AML-193 (cell line): ENCODE results near the gene TPX2.

Experiments
- DNase-seq, 2 experiments: peaks; one replicate each; lab custom pipeline; 2025; lab: John Stamatoyannopoulos, UW

TPX2 gene

DNA sequence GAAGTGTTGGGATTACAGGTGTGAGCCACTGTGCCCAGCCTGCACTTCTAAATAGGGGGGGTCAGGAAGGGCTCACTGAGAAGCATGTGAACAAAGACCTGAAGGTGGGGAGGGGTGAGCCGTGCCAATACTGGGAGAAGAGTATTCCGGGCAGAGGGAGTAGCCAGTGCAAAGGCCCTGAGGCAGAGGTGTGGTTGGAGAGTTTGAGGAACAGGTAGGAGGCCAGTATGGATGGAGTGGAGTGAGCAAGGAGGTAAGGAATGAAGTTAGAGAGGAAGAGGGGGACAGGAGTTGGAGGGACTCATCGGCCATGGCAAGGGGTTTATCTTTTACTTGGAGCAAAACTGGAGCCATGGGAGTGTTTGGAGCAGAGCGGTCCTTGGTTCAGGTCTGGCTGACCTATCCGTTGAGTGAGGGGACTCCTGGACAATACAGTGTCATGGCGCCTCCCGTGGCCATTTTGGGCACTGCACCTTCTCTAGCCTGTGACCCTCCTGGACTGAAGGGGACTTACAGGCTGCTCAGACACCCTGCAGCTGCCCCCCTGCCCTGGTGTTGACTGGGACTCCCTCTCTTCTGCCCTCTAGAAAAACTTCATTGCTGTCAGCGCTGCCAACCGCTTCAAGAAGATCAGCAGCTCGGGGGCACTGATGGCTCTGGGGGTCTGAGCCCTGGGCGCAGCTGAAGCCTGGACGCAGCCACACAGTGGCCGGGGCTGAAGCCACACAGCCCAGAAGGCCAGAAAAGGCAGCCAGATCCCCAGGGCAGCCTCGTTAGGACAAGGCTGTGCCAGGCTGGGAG lies 94.2 kb downstream of the TPX2 start:
- DNase-seq: peak; percentile 9 to 31

DNA sequence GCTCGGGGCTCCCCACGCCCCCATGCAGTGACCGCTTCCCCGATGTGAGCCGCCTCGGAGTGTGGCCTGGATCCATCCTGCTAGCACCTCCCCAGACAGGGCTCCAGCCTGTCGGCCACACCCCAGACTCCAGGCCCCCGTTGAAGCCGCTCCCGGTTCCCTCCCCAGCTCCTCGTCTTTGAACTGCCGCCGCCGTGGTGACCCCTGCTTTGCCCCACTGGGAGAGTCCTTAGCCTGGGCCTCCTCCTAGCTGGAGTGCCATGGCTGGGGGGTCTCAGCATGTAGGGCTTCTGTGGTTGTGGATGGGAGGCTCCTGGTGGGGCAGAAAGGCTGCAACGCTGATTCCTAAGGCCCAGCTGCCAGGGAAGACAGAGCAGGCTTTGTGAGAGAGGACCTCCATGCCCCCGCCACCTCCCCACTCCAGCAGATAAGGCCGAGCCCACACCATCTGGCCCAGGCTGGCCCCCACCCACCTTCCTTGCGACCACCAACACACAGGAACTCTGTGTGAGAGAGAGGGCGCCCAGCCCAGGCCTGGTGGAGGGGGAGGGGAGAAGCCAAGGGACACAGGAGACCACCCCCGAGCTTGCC lies 94.9 kb downstream of the TPX2 start:
- DNase-seq: no peak

DNA sequence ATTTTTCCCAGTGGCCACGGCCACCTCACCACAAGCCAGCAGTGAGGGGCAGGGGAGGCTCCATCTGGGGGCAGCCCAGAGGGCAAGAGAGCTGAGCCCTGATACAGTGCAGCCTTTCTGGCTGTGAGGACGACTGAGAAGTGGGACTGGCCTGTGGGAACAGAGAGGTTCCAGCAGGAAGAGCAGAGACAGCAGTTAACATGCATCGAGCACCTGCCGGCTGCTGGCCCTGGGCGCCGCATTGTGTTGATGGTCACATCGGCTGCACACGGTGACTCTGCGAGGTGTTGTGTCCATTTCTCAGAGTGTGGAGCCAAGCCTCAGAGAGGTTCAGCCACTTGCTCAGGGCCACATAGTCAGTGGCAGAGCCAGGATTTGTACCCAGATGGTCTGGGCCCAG lies 96.5 kb downstream of the TPX2 start:
- no peak for DNase-seq

DNA sequence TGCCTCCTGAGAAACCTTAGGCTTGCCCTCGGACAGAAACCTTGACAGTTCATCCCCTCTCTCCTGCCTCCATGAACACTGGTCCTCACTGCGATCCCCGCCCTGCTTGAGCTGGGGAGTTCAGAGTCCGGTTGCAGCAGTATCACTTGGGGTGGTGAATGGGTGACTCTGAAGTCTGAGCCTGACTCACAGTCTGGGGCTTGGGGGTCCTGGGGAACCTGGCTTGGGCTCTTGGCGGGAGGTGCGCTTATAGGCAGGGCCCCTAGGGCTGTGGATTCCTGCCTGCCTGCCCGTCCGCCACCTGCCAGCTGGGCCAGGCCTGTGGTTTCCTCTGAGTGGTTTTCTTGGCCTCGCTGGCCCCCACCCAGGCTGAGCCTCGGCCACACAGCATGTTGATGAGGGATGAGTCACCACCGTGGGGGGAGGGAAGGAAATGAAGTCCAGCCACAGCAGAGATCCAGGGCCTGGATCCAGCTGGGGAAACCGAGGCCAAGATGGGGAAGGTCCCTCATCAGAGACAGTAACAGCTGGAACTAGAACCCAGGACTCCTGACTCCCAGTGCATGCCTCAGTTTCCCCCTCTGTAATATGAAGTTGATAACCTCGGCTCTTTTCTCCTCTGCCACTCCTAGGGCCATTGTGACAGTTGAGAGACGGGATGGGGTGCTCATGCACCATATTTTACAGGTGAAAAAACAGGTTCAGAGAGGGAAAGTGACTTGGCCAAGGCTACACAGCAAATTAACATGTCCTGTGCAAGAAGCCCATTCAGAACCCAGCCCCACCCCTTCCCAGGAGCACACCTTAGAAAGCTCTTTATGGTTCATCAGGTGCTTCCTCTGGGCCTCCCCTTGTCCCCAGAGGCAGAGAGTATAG lies 97.1 kb downstream of the TPX2 start:
- DNase-seq: peak; percentile 76 to 79

GRCh38 chr20:31836853-31837608 lies 97.9 kb downstream of the TPX2 start:
- no peak for DNase-seq

- DNase-seq: no peak
Measured at GRCh38 chr20:31837896-31838397, 98.9 kb downstream of the TPX2 start.

DNA sequence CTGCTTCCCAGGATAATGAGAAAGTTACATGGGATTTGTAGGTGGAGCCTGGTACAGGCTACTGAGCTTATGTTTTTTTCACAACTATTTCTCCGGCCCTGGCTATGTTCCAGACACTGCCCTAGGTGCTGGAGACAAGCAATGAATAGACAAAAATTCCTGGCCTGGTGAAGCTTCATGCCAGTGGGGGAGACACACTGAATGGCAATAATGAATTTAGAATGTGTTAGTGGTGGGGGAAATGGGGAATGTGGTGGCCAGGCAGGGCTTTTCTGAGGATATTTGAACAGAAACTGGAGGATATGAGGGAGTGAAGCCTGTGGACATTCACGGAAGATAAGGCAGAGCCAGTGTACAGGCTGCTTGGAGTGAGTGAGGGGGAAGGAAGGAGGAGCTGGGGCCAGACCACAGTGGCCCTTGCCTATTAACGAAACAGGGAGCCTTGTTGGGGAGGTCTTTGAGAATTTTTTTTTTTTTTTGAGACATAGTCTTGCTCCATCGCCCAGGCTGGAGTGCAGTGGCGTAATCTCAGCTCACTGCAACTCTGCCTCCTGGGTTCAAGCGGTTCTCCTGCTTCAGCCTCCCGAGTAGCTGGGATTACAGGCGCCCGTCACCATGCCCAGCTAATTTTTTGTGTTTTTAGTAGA lies 99.7 kb downstream of the TPX2 start:
- no peak for DNase-seq

DNA sequence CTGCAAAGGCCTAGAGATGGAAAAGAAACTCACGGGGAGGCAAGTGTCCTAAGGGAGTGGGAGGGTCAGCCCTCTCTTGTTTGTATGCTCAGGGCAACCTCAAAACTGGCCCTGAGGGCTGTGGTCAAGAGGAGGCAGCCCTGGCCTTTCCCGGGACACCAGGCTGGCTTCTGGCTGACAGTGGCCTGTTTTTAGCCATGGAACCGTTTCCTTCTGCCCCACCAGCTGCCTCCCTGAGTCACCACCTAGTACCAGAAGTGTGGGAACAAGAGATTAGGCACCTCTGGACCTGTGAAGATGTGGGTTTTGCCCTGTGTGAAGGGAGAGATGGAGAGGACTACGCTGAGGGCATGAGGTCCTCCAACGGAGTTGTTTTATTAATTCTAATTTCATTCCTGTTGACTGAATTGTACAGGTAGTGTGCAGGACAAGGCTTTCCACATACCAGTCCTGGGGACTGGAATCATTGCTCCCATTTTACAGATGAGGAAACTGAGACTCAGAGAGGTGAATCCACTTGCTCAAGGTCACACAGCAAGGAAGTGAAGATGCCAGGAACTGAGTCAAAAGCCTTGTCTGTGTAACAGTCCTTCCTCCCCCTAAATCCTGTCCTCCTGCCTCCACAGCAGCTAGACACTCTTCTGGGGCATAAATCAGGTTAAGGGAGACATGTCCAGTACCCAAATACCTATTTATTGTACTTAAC lies 100.8 kb downstream of the TPX2 start:
- no peak for DNase-seq

DNA sequence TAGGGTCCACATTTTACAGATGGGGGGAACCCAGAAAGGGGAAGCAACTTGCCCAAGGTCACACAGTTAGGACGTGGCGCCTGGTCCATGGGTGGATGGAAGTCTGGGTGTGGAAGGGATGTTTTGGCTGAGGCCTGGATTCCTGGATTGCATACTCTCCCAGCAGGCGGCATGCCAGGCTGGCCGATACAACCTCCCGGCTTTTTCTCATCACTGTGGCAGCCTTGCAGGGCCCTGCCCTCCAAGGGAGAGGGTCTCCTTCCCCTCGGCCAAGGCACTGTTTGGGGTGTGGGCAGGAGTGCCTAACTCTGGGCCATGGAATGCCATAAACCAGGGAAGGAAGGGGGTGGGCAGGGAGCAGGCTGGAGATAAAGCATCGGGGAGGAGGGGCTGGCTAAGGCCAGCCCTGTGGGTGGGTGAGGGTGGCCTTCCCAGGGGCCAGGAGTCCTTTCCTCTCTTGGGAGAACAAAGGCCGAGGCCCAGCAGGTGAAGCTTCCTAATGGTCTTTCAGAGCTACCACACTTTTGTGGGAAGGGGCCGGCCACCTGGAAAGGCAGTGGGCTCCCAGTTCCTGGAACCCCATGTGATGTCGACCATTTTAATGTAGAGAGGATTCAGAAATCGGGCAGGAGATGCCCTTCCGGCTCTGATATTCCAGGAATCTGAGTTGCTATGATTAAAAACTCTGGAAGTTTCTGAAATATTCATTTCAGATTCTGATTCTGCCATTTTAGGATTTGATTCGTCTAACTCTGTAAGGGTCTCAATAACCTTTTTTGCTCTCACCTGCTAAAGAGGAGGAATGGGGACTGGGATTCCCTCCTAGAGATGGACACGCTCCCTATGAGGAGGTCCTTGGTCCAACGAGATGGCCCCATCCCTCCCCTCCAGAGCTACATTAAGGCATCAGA lies 102.1 kb downstream of the TPX2 start:
- DNase-seq: no peak

DNA sequence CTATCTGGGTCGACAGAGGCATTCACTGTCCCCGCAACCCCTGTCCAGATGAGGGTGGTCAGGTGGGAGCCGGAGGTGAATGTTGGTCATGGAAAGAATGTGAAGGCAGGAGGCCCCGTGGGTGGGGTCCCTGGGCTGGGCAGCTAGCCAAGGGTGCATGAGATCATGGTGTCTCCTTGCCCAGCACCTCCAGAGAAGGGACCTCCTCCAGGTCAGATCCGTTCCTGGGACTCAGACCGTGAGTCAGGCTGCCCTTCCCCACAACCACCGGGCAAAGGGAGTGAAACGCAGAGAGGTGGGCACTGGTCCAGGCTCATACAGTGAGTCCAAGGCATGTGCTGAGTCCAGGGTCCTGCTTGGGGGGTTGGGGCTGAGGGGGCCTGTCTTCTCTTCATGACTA lies 102.8 kb downstream of the TPX2 start:
- DNase-seq: no peak

GRCh38 chr20:31842471-31843157 lies 103.5 kb downstream of the TPX2 start:
- DNase-seq: no peak

GRCh38 chr20:31843288-31843687 lies 104.2 kb downstream of the TPX2 start:
- no peak for DNase-seq

DNA sequence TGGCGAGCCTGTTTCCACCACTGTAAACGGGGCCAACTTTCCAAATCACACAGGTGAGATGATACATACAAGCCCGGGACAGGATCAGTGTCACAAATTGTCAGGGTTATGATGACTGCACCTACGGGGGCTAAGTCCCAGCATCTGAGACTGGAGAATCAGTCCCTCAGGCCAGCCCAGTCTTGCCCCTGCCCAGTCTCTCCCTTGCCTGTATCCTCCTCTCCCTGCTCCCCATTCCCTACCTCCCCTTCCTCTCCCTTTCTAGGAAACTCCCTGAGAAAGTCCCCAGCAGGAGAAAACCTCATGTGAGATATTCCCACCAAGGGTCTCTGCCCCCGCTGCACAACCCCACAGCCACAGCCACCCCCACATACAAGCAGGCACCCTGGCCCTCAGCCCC lies 104.8 kb downstream of the TPX2 start:
- DNase-seq: no peak

- no peak for DNase-seq
Measured at GRCh38 chr20:31844737-31845299, 105.7 kb downstream of the TPX2 start.

- no peak for DNase-seq
Measured at GRCh38 chr20:31845300-31845863, 106.3 kb downstream of the TPX2 start, which contains the start of gene FOXS1. FOXS1 (minus strand) TSS chr20:31845604; CDS start chr20:31845542, 62 bp downstream.

DNA sequence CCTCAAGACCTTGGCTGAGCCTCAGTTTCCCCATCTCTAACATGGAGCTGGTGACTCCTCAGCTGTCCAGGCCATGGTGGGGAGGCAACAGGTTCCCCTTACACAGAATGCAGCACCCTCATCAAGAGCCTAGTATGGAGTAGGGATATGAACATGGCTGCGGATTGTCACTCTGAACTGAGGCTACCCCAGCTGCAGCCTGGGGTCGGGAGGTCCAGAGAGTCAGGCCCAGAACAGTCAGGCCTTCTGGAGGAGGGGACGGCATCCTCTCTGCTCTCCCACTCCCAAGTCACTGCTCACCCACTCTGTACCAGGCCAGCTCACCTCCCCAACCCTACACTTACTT lies 107.7 kb downstream of the TPX2 start:
- DNase-seq: no peak

GRCh38 chr20:31848088-31848999 lies 109.3 kb downstream of the TPX2 start:
- DNase-seq: no peak
